HUDEP-2 (cell line): ENCODE data around the gene CCHCR1.
A peak's percentile ranks its signal among the peaks of the same experiment; 100 is the strongest.
"Not testable (repeated sequence)": the region's sequence is repeated elsewhere in the genome, so short reads cannot be mapped to it uniquely, and the experiment has no call there.

Experiments used
- DNase-seq, 76 experiments: peaks; one replicate each; lab custom pipeline; 2025; ENCODE audit not compliant: unreplicated experiment in 76 of 76; lab: John Stamatoyannopoulos, UW

The CCHCR1 gene

GRCh38 chr6:31183287-31183686 lies 25.7 kb upstream of the CCHCR1 start:
- DNase-seq: not testable (repeated sequence)

GRCh38 chr6:31180500-31180899 lies 22.9 kb upstream of the CCHCR1 start:
- DNase-seq: peak in 74 of 76 experiments; percentile 33 to 95 (median 86)

- no peak for DNase-seq
Measured at GRCh38 chr6:31179896-31180295, 22.3 kb upstream of the CCHCR1 start.

- DNase-seq: no peak
Measured at GRCh38 chr6:31179042-31179386, 21.4 kb upstream of the CCHCR1 start.

GRCh38 chr6:31178143-31179041 lies 20.8 kb upstream of the CCHCR1 start:
- peak in 1 of 76 experiments; percentile 12 for DNase-seq

- peak in 43 of 76 experiments; percentile 13 to 73 (median 33) for DNase-seq
Measured at GRCh38 chr6:31175971-31176370, 18.4 kb upstream of the CCHCR1 start.

- DNase-seq: no peak
Measured at GRCh38 chr6:31174378-31174777, 16.8 kb upstream of the CCHCR1 start.

GRCh38 chr6:31173406-31173805 lies 15.8 kb upstream of the CCHCR1 start:
- no peak for DNase-seq

GRCh38 chr6:31172973-31173384 lies 15.4 kb upstream of the CCHCR1 start:
- no peak for DNase-seq

GRCh38 chr6:31171931-31172905 lies 14.6 kb upstream of the CCHCR1 start:
- DNase-seq: no peak

GRCh38 chr6:31170987-31171671 lies 13.5 kb upstream of the CCHCR1 start:
- peak in 1 of 76 experiments; percentile 12 for DNase-seq

GRCh38 chr6:31170600-31170881 lies 12.9 kb upstream of the CCHCR1 start, which contains the start of gene POU5F1:
POU5F1 (minus strand) TSS chr6:31170682; CDS start chr6:31170620, 62 bp downstream.
- no peak for DNase-seq

- DNase-seq: not testable (repeated sequence)
Measured at GRCh38 chr6:31169858-31170599, 12.4 kb upstream of the CCHCR1 start.

GRCh38 chr6:31169123-31169857 lies 11.7 kb upstream of the CCHCR1 start:
- DNase-seq: no peak

GRCh38 chr6:31168606-31169005 lies 11.0 kb upstream of the CCHCR1 start:
- no peak for DNase-seq

GRCh38 chr6:31165986-31166385 lies 8.4 kb upstream of the CCHCR1 start:
- no peak for DNase-seq

- DNase-seq: not testable (repeated sequence)
Measured at GRCh38 chr6:31165064-31165832, 7.6 kb upstream of the CCHCR1 start.

GRCh38 chr6:31164475-31165063 lies 7.0 kb upstream of the CCHCR1 start:
- DNase-seq: not testable (repeated sequence)
